Mesendoderm (in vitro differentiated cells): ENCODE results near the gene SGPL1.
A peak's percentile ranks its signal among the peaks of the same experiment; 100 is the strongest.

Source experiments
- DNase-seq: peaks from one replicate; pipeline ENCODE4 v3.0.0; 2013
- H2AK5ac ChIP-seq: 2 replicates; pipeline ENCODE4 v1.6.1; 2013; ENCODE audit warnings: low read length, inconsistent platforms
- H2BK120ac ChIP-seq: 2 replicates; pipeline ENCODE4 v1.6.1; 2013; ENCODE audit warnings: low read depth, mild to moderate bottlenecking, low read length, moderate library complexity, mixed read lengths
- H2BK15ac ChIP-seq: replicated peaks from 2 replicates; pipeline ENCODE4 v1.6.1; 2013; ENCODE audit warnings: low read depth, mild to moderate bottlenecking, moderate library complexity
- H2BK5ac ChIP-seq: 2 replicates; pipeline ENCODE4 v1.6.1; 2013; ENCODE audit warnings: low read length, inconsistent platforms
- H3K18ac ChIP-seq: 2 replicates; pipeline ENCODE4 v1.6.1; 2013; ENCODE audit warnings: mild to moderate bottlenecking, low read length, mixed read lengths
- H3K23ac ChIP-seq: one replicate; pipeline ENCODE4 v1.6.1; 2013; ENCODE audit warnings: low read length
- H3K27ac ChIP-seq: 2 replicates; pipeline ENCODE4 v1.5.1; 2013; ENCODE audit warnings: low read depth, mild to moderate bottlenecking, inconsistent platforms, low read length, moderate library complexity
- H3K27me3 ChIP-seq: 2 replicates; pipeline ENCODE4 v1.6.1; 2013; ENCODE audit warnings: low read length, control low read depth, mild to moderate bottlenecking, inconsistent platforms; ENCODE audit not compliant: insufficient read depth, poor library complexity
- H3K36me3 ChIP-seq: 2 replicates; pipeline ENCODE4 v1.6.1; 2013; ENCODE audit warnings: low read length, inconsistent platforms; ENCODE audit not compliant: control insufficient read depth, insufficient read depth
- H3K4ac ChIP-seq: one replicate; pipeline ENCODE4 v1.6.1; 2013; ENCODE audit warnings: low read depth, mild to moderate bottlenecking, low read length, moderate library complexity
- H3K4me1 ChIP-seq: 2 replicates; pipeline ENCODE4 v1.6.1; 2013; ENCODE audit warnings: low read depth, low read length, inconsistent platforms; ENCODE audit not compliant: control insufficient read depth
- H3K4me2 ChIP-seq: 2 replicates; pipeline ENCODE4 v1.6.1; 2013; ENCODE audit warnings: low read length
- H3K4me3 ChIP-seq: 2 replicates; pipeline ENCODE4 v1.5.1; 2013; ENCODE audit warnings: mild to moderate bottlenecking, low read length
- H3K56ac ChIP-seq: one replicate; pipeline ENCODE4 v1.6.1; 2013; ENCODE audit warnings: low read length
- H3K79me1 ChIP-seq: 2 replicates; pipeline ENCODE4 v1.6.1; 2013; ENCODE audit warnings: low read length, inconsistent platforms
- H3K79me2 ChIP-seq: 2 replicates; pipeline ENCODE4 v1.6.1; 2013; ENCODE audit warnings: mild to moderate bottlenecking, low read length; ENCODE audit not compliant: control insufficient read depth, insufficient read depth
- H3K9ac ChIP-seq: 2 replicates; pipeline ENCODE4 v1.6.1; 2013; ENCODE audit warnings: low read length, inconsistent platforms
- H4K5ac ChIP-seq: one replicate; pipeline ENCODE4 v1.6.1; 2013; ENCODE audit warnings: low read length
- H4K8ac ChIP-seq: one replicate; pipeline ENCODE4 v1.6.1; 2013; ENCODE audit warnings: low read depth, mild to moderate bottlenecking, control low read depth, low read length, moderate library complexity
- WGBS: extraction: QIAGEN DNeasy Blood & Tissue Kit; methylation state at CpG from one replicate; pipeline ENCODE4 v1.1.7; 2013; ENCODE audit warnings: low lambda C conversion rate, missing lambda C conversion rate; ENCODE audit not compliant: insufficient coverage; ENCODE audit errors: extremely low coverage; 5-methylcytosine and 5-hydroxymethylcytosine counted together

SGPL1 gene

DNA sequence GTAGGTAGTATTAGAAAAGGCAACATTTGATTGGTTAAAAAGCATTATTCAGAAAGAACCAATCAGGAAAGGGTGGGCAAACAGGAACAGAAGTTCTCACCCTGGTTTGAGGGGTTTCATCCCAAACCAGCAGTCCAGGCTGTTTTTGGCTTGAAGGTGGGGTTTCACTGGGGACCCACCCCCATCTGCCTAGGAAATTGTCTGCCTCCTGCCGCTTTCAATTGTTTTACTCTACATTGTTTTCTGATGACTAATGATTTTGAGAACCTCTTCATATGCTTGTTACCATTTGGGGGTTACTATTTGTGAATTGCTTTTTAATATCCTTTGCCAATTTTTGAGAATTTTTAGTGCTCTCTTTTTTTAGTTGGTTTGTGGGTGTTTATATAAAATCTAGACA, 75.9 kb downstream of the SGPL1 start:
- H3K4me1 ChIP-seq: peaks cover 11% of the 10 kb centered on the region
- no peak overlapping the region for H4K8ac ChIP-seq
- H4K5ac ChIP-seq: no peak overlapping the region
- H3K18ac ChIP-seq: peak overlapping the region; percentile 56
- no peak overlapping the region for H3K56ac ChIP-seq
- no peaks in the 10 kb centered on the region for H3K79me1 ChIP-seq
- H3K4me3 ChIP-seq: no peak overlapping the region
- H3K23ac ChIP-seq: no peak overlapping the region
- no peak overlapping the region for H2BK5ac ChIP-seq
- no peak overlapping the region for H3K27ac ChIP-seq
- no peak overlapping the region for H3K4ac ChIP-seq
- no peaks in the 10 kb centered on the region for H3K79me2 ChIP-seq
- no peaks in the 10 kb centered on the region for H3K36me3 ChIP-seq
- no peak overlapping the region for H3K9ac ChIP-seq
- H2BK120ac ChIP-seq: no peak overlapping the region
- no CpG with 5 or more reads among the region's 1 CpG for WGBS
- H3K27me3 ChIP-seq: no peaks in the 10 kb centered on the region
- no peak overlapping the region for H2AK5ac ChIP-seq
- no peak overlapping the region for H3K4me2 ChIP-seq
- DNase-seq: peak; percentile 55
- H2BK15ac ChIP-seq: no peak overlapping the region

DNA sequence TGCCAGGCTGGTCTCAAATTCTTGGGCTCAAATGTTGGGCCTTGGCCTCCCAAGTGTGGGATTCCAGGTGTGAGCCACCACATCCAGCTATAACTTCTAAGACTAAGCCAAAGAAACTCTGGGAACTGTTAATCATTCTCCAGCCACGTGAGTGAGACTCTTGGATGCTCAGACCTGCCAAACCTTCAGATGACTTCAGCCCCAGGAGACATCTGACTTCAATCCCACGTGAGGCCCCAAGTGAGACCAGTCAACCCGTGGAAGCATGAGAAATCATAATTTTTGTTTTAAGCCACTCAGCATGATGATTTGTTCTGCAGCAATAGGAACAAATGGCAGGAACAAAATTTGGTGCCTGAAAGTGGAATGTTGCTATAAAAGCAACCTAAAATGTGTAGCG, 76.9 kb downstream of the SGPL1 start:
- H3K4ac ChIP-seq: no peak overlapping the region
- H4K5ac ChIP-seq: no peak overlapping the region
- H3K18ac ChIP-seq: no peak overlapping the region
- DNase-seq: no peak
- no peak overlapping the region for H2BK120ac ChIP-seq
- no CpG with 5 or more reads among the region's 4 CpGs for WGBS
- no peak overlapping the region for H3K4me2 ChIP-seq
- no peaks in the 10 kb centered on the region for H3K79me2 ChIP-seq
- no peak overlapping the region for H3K4me3 ChIP-seq
- H4K8ac ChIP-seq: no peak overlapping the region
- no peaks in the 10 kb centered on the region for H3K79me1 ChIP-seq
- no peak overlapping the region for H2AK5ac ChIP-seq
- no peak overlapping the region for H3K23ac ChIP-seq
- no peak overlapping the region for H2BK15ac ChIP-seq
- H3K36me3 ChIP-seq: no peaks in the 10 kb centered on the region
- no peak overlapping the region for H3K9ac ChIP-seq
- H3K4me1 ChIP-seq: peaks cover 11% of the 10 kb centered on the region
- no peak overlapping the region for H3K27ac ChIP-seq
- no peaks in the 10 kb centered on the region for H3K27me3 ChIP-seq
- H3K56ac ChIP-seq: no peak overlapping the region
- H2BK5ac ChIP-seq: no peak overlapping the region

DNA sequence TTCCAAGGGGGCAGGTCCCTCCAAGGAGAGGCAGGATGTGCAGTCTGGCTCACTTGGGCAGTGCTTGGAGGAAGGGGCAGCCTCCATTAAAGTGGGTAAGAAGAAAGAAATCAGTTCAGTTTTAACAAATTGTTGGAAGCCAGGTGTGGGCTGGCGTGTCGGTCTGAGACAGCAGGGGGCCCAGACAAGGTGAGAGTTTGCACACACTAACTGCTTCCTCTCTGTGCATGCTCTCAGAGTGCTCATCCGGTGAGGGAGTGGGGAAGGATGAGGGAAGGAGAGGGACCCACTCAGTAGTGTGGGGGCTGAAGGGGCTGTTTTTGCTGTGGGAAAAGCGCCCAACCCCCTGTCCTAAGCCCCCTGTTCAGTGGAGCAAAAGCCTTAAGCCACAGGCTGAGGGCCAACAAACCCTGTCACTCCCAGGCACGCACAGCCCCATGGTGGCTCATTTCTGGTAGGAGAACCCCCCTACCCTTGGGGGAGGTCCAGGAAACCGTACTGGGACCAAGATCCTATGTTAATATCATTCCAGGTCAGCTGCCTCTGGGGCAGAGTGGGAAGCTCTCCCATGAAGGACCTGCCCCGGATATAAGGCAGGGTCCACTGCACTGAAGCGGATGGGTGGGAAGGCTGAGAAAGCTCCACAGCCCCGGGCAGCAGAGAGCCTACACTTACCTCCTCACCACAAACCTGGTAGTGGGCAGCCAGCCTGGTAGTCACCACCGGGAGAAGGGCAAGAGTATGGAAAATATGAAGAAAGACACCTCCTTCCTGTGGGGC, 77.7 kb downstream of the SGPL1 start:
- H4K8ac ChIP-seq: no peak overlapping the region
- H3K79me2 ChIP-seq: no peaks in the 10 kb centered on the region
- H3K18ac ChIP-seq: no peak overlapping the region
- H2AK5ac ChIP-seq: no peak overlapping the region
- no peak overlapping the region for H3K23ac ChIP-seq
- H4K5ac ChIP-seq: no peak overlapping the region
- no peak overlapping the region for H3K9ac ChIP-seq
- H2BK120ac ChIP-seq: no peak overlapping the region
- H2BK5ac ChIP-seq: no peak overlapping the region
- no peak overlapping the region for H3K4ac ChIP-seq
- peak; percentile 35 for DNase-seq
- H3K4me1 ChIP-seq: peaks cover 11% of the 10 kb centered on the region
- H3K79me1 ChIP-seq: no peaks in the 10 kb centered on the region
- no peak overlapping the region for H3K4me2 ChIP-seq
- no peak overlapping the region for H3K4me3 ChIP-seq
- peak overlapping the region; percentile 45 for H3K56ac ChIP-seq
- no peak overlapping the region for H2BK15ac ChIP-seq
- H3K27ac ChIP-seq: no peak overlapping the region
- no CpG with 5 or more reads among the region's 10 CpGs for WGBS
- no peaks in the 10 kb centered on the region for H3K27me3 ChIP-seq
- H3K36me3 ChIP-seq: no peaks in the 10 kb centered on the region

DNA sequence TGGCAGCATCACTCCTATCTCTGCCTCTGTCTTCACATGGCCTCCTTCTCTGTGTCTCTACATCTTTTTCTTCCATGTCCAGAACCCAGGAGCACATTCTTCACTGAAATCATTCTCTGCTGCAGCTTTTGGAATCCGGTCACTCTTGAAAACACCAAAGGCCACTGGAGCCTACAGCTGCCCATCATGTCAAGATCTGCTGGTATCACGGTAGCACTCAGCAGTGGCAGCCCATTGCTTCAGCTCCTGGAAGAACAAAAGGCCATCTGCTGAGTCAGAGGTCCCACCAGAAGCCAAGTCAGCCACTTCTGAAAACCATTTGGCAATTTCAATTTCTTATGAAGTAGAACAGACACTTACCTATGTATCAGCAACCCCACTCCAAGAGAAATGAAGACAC, 78.7 kb downstream of the SGPL1 start:
- H3K4me1 ChIP-seq: peaks cover 11% of the 10 kb centered on the region
- H3K79me1 ChIP-seq: no peaks in the 10 kb centered on the region
- no peak overlapping the region for H2BK15ac ChIP-seq
- no peaks in the 10 kb centered on the region for H3K36me3 ChIP-seq
- no peak overlapping the region for H3K18ac ChIP-seq
- H3K4ac ChIP-seq: no peak overlapping the region
- no peak overlapping the region for H3K4me2 ChIP-seq
- H3K56ac ChIP-seq: no peak overlapping the region
- no peaks in the 10 kb centered on the region for H3K27me3 ChIP-seq
- no peaks in the 10 kb centered on the region for H3K79me2 ChIP-seq
- no peak overlapping the region for H2AK5ac ChIP-seq
- H4K5ac ChIP-seq: no peak overlapping the region
- H3K27ac ChIP-seq: no peak overlapping the region
- no peak overlapping the region for H2BK120ac ChIP-seq
- no peak overlapping the region for H3K23ac ChIP-seq
- H2BK5ac ChIP-seq: no peak overlapping the region
- H4K8ac ChIP-seq: no peak overlapping the region
- no peak for DNase-seq
- H3K4me3 ChIP-seq: no peak overlapping the region
- no CpG with 5 or more reads among the region's 2 CpGs for WGBS
- no peak overlapping the region for H3K9ac ChIP-seq

DNA sequence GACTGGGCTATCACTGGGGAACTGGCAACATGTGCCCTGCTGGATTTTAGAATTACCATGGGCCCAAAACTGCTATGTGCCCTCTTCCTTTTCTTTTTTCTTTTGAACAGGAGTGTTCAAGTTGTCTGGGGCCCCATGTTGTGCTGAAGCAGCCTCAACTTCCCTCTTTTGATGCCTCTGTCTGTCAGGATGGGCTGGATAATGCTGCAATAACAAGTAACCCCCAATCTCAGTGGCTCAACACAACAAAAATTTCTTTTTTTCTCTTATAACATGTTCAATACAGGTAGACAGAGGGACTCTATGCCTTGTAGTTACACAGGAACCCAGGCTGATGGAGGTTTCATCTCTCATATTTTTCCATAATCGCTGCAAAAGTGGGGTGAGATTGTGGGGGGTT, 80.8 kb downstream of the SGPL1 start:
- Histone ChIP-seq H3K4me2 (no peak overlapping the region), H4K8ac (no peak overlapping the region), H2BK120ac (no peak overlapping the region), H3K27me3 (no peaks in the 10 kb centered on the region), H2BK15ac (no peak overlapping the region), H3K4me1 (peaks cover 3% of the 10 kb centered on the region), H3K23ac (no peak overlapping the region), H3K79me1 (no peaks in the 10 kb centered on the region), H2BK5ac (no peak overlapping the region), H3K27ac (no peak overlapping the region), H2AK5ac (no peak overlapping the region), H3K4ac (no peak overlapping the region), H3K56ac (no peak overlapping the region), H4K5ac (no peak overlapping the region), H3K79me2 (no peaks in the 10 kb centered on the region), H3K4me3 (no peak overlapping the region), H3K18ac (no peak overlapping the region), H3K9ac (no peak overlapping the region), H3K36me3 (no peaks in the 10 kb centered on the region)
- no CpG with 5 or more reads among the region's 1 CpG for WGBS
- DNase-seq: no peak

DNA sequence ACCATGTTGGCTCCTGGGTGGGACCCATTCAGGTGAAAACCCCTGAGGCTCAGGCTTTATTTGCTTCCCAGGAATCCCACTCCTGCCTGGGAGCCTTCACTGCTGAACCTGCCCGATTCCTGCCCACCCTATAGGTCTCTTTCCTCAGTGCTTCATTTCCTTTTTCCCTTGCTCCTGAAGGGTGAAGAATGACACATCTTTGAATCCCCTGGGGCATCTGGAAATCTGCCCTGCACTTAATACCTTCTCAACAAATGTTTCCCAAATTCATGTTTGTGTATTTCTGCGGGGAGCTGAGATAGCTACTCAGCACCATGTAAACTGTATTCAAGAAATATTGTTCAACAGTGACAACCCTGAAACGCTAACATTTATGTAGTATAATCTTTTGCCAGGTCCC, 82.9 kb downstream of the SGPL1 start:
- no peak overlapping the region for H3K56ac ChIP-seq
- H3K79me1 ChIP-seq: no peaks in the 10 kb centered on the region
- H4K5ac ChIP-seq: no peak overlapping the region
- no peak overlapping the region for H3K4me2 ChIP-seq
- no peak overlapping the region for H2BK5ac ChIP-seq
- H3K36me3 ChIP-seq: no peaks in the 10 kb centered on the region
- H3K4ac ChIP-seq: no peak overlapping the region
- no peak for DNase-seq
- no peaks in the 10 kb centered on the region for H3K27me3 ChIP-seq
- no peaks in the 10 kb centered on the region for H3K4me1 ChIP-seq
- H4K8ac ChIP-seq: no peak overlapping the region
- no peak overlapping the region for H3K23ac ChIP-seq
- no peak overlapping the region for H2BK120ac ChIP-seq
- H3K18ac ChIP-seq: no peak overlapping the region
- H2BK15ac ChIP-seq: no peak overlapping the region
- WGBS: no CpG with 5 or more reads among the region's 3 CpGs
- H3K27ac ChIP-seq: no peak overlapping the region
- H3K4me3 ChIP-seq: no peak overlapping the region
- H3K79me2 ChIP-seq: no peaks in the 10 kb centered on the region
- no peak overlapping the region for H2AK5ac ChIP-seq
- no peak overlapping the region for H3K9ac ChIP-seq
